Germinal center (tissue), 1 donor: ENCODE data around the gene FYTTD1.

Experiments used
- DNase-seq: peaks from one replicate; pipeline ENCODE4 v3.0.0; 2012; ENCODE audit warnings: mixed read lengths, low spot score

The FYTTD1 gene

GRCh38 chr3:197737319-197737649, 12.4 kb upstream of the FYTTD1 start:
- no peak for DNase-seq

- no peak for DNase-seq
Observed at GRCh38 chr3:197737749-197738462, 11.8 kb upstream of the FYTTD1 start.

DNA sequence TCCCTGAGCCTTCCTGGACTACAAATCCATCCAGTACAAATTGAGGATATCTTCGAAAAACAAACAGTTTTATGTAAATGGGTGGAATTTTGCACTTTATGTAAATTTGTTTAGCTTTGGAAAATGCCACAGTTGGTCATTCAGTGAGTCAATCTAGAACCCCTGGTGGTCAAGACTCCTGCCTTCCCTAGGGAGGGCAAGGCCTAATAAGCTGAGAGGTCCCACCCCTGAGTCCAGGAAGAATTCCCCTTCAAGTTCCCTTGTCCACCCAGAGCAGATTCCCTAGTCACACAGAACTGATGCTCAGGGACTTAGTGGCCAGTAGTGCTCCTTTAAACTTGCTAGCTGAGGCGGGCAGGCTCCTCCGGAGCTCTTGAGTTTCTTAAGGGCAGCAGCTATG, 6.9 kb upstream of the FYTTD1 start:
- no peak for DNase-seq

DNA sequence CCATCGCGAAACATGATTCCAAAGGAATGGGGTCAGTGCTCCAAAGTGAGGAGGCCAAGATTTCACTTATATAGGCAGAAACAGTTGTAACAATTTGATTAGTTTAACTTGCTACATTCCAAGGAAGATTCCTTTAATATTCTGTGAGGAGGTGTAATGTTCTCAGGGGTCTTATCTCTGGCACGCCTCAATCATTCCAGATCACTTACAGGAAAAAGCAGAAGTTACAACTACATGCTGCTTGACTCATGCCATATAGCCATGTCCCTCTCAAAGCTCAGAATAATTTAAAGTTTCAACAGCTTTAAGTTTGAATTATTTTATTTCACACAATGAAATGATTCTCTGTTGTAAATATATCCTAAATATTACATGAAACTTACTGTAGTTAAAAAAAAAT, 3.5 kb upstream of the FYTTD1 start:
- no peak for DNase-seq

DNA sequence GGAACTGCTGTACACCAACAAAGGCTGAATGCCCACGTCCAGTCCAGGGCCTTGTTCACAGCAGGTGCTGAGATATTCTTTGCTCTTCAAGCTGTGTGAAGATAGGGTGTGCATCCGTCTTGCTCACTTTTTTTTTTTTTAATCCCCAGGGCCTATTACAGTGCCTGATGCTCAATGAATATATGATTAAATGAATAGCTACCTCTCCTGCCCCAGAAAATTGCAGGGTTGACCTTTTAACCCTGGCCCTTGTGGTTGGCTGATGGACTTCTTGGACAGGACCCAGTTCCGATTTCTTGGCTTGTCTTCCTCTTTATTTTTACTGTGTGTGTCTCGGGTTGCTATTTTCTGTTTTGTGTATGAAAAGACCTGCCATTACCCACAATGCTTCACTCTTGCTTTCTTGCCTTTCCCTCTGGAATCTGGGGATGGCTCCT, 2.9 kb upstream of the FYTTD1 start:
- no peak for DNase-seq

GRCh38 chr3:197748597-197749314, 927 bp upstream of the FYTTD1 start:
- no peak for DNase-seq

DNA sequence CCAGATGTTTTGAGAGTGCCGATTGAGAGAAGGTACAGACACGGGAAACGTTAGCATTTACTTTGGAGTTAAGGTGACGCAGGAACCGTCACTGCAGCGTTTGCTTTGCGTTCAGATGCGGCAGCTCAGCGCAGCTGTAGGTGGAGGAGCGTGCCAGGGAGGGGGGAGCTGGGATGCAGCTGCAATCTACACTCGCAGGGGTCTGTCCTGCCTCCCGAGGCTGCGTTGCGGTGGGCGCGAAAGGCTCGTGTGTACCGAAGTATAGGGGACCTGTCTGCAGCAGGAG, 425 bp upstream of the FYTTD1 start:
- DNase-seq = peak; percentile 71

- DNase-seq = peak; percentile 71
Observed at GRCh38 chr3:197750396-197750831, 731 bp downstream of the FYTTD1 start.

DNA sequence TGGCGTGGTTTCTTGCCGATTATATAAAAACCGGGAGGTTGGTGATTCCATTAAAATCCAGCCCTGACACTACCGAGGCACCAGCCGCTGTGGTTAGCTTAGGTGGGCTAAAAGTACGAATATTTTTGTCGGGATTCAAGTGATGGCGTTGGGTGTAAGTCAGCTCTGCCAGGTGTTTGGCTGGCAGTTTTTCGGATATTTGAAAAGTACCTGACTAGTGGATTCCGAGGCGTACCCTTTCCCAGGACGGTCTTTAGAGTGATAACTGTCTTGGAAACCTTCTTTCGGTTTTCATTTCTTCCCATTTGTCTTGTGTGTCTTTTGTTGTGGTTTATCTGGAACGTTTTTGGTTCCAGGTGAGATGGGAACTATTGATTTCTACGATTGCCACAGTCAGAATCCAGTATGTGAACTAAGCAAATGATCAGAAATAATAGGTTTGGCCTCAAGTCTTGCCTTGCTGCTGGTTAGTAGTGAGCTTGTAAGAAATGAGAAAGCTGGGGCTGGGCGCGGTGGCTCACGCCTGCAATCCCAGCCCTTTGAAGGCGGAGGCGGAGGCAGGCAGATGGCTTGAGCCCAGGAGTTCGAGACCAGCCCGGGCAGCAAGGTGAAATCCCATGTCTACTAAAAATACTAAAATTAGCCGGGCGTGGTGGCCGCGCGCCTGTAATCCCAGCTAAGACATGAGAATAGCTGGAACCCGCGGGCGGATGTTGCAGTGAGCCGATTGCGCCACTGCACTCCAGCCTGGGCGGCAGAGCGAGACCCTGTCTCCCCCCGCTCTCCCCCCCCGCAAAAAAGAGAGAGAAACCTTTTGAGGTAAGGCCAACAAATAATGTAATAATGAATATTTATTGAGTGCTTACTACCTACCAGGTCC, 1.4 kb downstream of the FYTTD1 start:
- no peak for DNase-seq

DNA sequence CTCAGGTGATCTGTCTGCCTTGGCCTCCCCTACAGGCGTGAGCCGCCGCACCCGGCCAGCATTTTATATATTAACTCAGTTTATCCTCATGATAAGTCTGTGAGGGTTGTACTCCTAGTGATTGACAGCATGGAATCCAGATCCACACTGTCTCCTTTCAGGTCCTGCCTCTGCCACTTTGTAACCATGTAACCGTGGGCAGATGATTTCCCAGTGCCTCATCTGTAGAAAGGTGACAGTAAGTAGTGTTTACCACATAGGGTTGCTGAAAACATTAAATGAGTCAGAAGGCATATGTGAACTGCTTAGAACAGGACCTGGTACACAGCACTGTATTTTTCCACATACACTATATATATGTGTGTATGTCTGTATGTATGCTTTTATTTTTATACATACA, 2.4 kb downstream of the FYTTD1 start:
- no peak for DNase-seq

DNA sequence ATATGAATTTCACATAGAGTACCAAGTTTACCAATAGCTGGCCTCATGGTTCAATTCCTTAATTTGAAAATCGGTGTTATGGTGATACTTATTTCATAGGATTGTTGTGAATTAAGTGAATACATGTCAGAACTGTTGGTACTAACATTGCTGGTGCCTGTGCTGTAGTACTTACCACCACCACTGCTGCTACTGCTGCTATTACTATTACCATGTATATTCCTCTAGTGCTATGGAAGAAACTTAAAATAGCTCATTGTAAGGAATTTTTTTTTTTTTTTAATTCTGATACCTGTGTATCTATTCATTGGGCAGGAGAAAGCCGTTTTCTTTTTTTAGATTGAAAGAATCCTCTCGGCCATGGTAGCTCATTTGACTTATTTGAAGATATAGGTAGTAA, 3.6 kb downstream of the FYTTD1 start:
- no peak for DNase-seq

- DNase-seq = no peak
Observed at GRCh38 chr3:197756704-197757103, 7.0 kb downstream of the FYTTD1 start.

- no peak for DNase-seq
Observed at GRCh38 chr3:197758512-197758911, 8.8 kb downstream of the FYTTD1 start.

DNA sequence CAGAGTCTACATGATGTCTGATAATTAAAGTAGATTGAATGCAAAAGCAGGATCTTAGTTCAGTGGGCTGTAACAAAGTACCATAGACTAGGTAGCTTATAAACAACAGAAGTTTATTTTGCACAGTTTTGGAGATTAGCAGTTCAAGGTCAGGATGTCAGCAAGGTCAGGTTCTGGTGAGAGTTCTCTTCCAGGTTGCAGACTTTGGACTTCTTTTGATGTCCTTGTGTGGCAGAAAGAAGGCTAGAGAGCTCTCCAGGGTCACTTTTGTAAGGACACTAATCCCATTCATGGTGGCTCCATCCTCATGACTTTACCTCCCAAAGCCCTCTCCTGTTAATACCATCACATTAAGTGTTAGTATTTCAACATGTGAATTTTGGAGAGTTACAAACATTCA, 12.1 kb downstream of the FYTTD1 start:
- no peak for DNase-seq

GRCh38 chr3:197775317-197775716, 25.6 kb downstream of the FYTTD1 start:
- no peak for DNase-seq

GRCh38 chr3:197782230-197782629, 32.5 kb downstream of the FYTTD1 start:
- no peak for DNase-seq

GRCh38 chr3:197784019-197784585, 34.4 kb downstream of the FYTTD1 start:
- peak; percentile 26 for DNase-seq

- DNase-seq = no peak
Observed at GRCh38 chr3:197787412-197787811, 37.7 kb downstream of the FYTTD1 start.

- no peak for DNase-seq
Observed at GRCh38 chr3:197789309-197789708, 39.6 kb downstream of the FYTTD1 start.

DNA sequence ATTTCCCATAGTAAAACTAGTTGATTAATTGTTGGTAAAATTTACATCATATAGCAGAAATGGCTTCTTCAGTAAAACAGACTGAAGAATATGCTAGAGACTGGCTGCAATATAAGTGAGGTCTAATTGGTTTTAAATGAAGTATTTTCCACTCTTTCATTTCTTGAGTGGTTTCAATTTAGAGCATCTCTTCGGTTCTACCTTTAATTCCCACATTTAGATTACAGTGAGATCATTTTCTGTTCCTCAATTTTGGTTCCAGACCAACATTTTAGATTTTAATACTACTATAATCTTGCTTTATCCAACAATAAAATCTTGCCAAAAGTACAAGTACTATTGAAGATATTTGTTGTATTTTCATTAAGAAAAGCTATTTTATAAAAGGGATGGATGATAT, 40.4 kb downstream of the FYTTD1 start:
- DNase-seq = no peak

- peak; percentile 95 for DNase-seq
Observed at GRCh38 chr3:197791113-197791891, 41.6 kb downstream of the FYTTD1 start, which contains the start of gene LRCH3. LRCH3 (plus strand) TSS chr3:197791254; CDS start chr3:197791279, 25 bp downstream.
